Prostate gland (tissue), 2 donors: ENCODE results near the gene TBX3. TPM values are rescaled to one million over a fixed set of nuclear protein-coding genes. Genes with fewer than 3 reads are reported as not detected.

ENCODE experiments used
- DNase-seq: peaks from one replicate; pipeline ENCODE4 v3.0.0-alpha.2; 2019; ENCODE audit warnings: low spot score
- H3K27ac ChIP-seq, 2 donors: fragments of 200-600 bp; sonication (generic); 2 replicates each; pipeline ENCODE4 v1.5.1; 2017 to 2019
- H3K27me3 ChIP-seq: fragments of 200-600 bp; sonication (generic); replicated peaks from 2 replicates; pipeline ENCODE4 v1.5.1; 2019; ENCODE audit not compliant: insufficient read depth
- H3K36me3 ChIP-seq, 2 donors: fragments of 200-600 bp; sonication (generic); 1 replicate in 1 of 2; 2 replicates in 1 of 2; pipeline versions ENCODE4 v1.5.1 to v1.8.1; 2017 to 2019
- H3K4me1 ChIP-seq: fragments of 200-600 bp; sonication (generic); replicated peaks from 2 replicates; pipeline ENCODE4 v1.5.1; 2019
- H3K4me3 ChIP-seq, 2 donors: fragments of 200-600 bp; sonication (generic); 2 replicates each; pipeline ENCODE4 v1.5.1; 2017 to 2019
- H3K9me3 ChIP-seq: fragments of 200-600 bp; sonication (generic); 2 replicates; pipeline ENCODE4 v1.5.1; 2017
- POLR2A ChIP-seq: fragments of 450-650 bp; IDR thresholded peaks from one replicate; pipeline ENCODE4 v1.6.1; 2016; ENCODE audit warnings: antibody characterized with exemption, mild to moderate bottlenecking
- POLR2AphosphoS5 ChIP-seq: sonication (generic); formaldehyde crosslinking; IDR thresholded peaks from one replicate; pipeline ENCODE4 v1.6.1; 2017; ENCODE audit warnings: antibody characterized with exemption
- WGBS: methylation state at CpG from one replicate; pipeline ENCODE4 v1.1.5; 2018; 5-methylcytosine and 5-hydroxymethylcytosine counted together
- intact Hi-C: fragments of 100-400 bp; cut with DNase I; formaldehyde crosslinking; loops from one replicate; pipeline ENCODE4 v1.14.2; 2022
- total RNA-seq, 2 donors: library from RNA; depleted of rRNA; stranded (reverse); fragments of >200 nt; gene quantifications; one replicate each; pipeline ENCODE4 v1.1.0, GENCODE V29; 2016
- TF ChIP-seq, protein P1 (sequence below), 4 experiments: fragments of 200-600 bp in 2 of 4; fragments of 450-650 bp in 2 of 4; sonication (generic) in 2 of 4; IDR thresholded peaks; 1 replicate in 3 of 4; 2 replicates in 1 of 4; pipeline ENCODE4 v1.5.1; 2016 to 2019; ENCODE audit warnings: antibody characterized with exemption in 4 of 4, mild to moderate bottlenecking in 2 of 4, moderate library complexity in 2 of 4

The TBX3 gene
- total RNA-seq, 2 donors from 2014 or later = 155 to 259 TPM

DNA sequence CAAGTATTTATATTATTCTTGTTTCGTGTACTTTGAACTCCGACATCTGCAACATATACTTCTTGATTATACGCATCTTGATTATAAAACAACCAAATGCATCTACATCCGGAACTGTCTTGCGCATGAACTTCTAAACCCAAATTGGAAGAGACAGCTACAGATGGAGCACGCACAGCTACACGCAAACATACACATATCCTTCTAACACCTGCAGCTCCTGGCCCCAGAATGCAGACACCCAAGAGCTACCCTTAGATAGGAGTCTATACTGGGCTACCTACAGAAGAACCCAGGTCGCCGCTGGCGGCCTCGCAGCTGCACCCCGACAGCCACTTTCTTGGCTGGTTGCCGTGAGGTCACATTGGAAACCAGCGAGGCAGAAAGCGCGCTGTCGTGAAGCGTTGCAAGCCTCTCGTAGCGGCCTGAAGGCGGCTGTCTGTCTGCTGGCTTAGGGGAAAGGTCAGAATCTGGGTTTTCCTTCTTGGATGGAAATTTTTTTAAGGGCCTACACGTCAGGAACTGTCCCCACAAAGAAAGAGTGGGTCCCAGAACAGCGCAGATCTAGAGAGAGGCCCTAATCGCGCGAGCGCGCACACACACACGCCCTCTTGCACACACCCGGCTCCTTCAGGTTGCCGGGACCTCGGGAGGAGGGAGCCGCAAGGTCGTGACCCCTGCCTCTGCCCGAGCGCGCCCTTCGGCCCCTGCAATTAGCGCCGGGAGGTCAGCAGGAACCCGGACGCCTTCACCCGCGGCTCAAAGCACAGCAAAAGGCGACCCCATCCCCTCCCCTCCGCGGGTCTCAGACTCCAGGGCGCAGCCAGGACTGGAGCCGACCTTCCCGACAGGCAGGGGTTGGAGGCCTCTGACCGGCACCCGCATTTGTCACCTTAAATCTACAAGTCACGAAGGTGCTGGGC is 17.0 kb downstream of the TBX3 start:
- Histone ChIP-seq H3K4me3 (peak overlapping the region; percentile 31 to 94), H3K4me1 (no peaks in the 10 kb centered on the region), H3K36me3 (no peaks in the 10 kb centered on the region), H3K27ac (peak overlapping the region; percentile 88 to 98), H3K9me3 (no peaks in the 10 kb centered on the region), H3K27me3 (no peaks in the 10 kb centered on the region)
- no peak for DNase-seq
- intact Hi-C loops = loop anchor here (2.0 to 10.0 kb wide), 3 partner anchors 505 to 1088 kb away; no protein-coding TSS in a partner anchor
- TF ChIP-seq POLR2A = no peak
- TF ChIP-seq, protein P1, sequence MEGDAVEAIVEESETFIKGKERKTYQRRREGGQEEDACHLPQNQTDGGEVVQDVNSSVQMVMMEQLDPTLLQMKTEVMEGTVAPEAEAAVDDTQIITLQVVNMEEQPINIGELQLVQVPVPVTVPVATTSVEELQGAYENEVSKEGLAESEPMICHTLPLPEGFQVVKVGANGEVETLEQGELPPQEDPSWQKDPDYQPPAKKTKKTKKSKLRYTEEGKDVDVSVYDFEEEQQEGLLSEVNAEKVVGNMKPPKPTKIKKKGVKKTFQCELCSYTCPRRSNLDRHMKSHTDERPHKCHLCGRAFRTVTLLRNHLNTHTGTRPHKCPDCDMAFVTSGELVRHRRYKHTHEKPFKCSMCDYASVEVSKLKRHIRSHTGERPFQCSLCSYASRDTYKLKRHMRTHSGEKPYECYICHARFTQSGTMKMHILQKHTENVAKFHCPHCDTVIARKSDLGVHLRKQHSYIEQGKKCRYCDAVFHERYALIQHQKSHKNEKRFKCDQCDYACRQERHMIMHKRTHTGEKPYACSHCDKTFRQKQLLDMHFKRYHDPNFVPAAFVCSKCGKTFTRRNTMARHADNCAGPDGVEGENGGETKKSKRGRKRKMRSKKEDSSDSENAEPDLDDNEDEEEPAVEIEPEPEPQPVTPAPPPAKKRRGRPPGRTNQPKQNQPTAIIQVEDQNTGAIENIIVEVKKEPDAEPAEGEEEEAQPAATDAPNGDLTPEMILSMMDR (IDR thresholded peaks at IDR 0.05) = peak in 1 of 4 experiments; percentile 12
- peak; percentile 13 for TF ChIP-seq POLR2AphosphoS5
- WGBS = 33% methylated on average over 47 of the region's 53 CpGs

DNA sequence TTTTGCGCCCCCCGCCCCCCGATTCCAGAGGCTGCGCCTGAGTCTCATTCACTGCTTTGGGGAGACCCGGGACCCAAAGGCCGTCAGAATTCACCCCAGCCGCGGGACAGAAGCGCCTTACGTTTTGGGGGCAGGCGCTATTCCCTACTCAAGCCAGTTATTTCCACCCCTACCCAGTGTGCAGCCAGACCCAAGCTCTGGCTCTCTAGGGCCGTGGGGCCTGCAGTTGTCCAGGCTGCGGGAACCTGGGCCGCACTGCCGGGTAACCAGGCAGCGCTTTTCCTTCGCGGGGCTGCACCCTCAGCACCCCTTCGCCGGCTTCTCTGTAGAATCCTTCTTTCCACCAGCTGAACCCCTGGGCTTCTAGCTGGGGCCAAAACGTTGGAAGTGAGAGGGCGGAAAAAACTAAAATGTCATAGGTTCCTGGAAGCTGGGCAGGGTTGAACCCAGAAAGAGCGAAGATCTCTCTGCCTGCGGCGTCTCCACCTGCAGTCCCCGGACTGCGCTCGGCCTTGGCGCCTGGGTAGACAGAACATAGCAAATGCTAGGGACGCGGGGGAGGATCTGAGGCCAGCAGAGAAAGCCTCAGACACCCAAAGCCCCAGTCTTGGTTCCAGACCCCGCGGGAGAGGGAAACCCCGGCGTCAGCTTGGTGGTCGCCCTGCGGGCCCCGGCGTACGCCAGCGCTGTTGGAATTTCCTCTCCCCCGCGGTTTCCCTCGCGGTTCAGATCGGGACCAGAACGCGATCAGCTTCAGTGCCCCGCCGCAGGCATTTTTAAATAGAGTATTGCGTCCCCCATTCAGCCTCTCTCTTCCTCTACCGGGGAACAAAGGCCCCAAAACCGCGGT is 18.3 kb downstream of the TBX3 start:
- Histone ChIP-seq H3K36me3 (no peaks in the 10 kb centered on the region), H3K4me3 (peak overlapping the region; percentile 21 to 94), H3K4me1 (no peaks in the 10 kb centered on the region), H3K27me3 (no peaks in the 10 kb centered on the region), H3K9me3 (no peaks in the 10 kb centered on the region), H3K27ac (peak overlapping the region; percentile 88 to 98)
- no peak for DNase-seq
- intact Hi-C loops = loop anchor here (2.0 to 10.0 kb wide), 4 partner anchors 507 to 1251 kb away; no protein-coding TSS in a partner anchor
- WGBS = 29% methylated on average over 54 of the region's 54 CpGs
- TF ChIP-seq POLR2AphosphoS5 = no peak
- TF ChIP-seq, protein P1 (IDR thresholded peaks at IDR 0.05) = no peak
- TF ChIP-seq POLR2A = peak; percentile 3

DNA sequence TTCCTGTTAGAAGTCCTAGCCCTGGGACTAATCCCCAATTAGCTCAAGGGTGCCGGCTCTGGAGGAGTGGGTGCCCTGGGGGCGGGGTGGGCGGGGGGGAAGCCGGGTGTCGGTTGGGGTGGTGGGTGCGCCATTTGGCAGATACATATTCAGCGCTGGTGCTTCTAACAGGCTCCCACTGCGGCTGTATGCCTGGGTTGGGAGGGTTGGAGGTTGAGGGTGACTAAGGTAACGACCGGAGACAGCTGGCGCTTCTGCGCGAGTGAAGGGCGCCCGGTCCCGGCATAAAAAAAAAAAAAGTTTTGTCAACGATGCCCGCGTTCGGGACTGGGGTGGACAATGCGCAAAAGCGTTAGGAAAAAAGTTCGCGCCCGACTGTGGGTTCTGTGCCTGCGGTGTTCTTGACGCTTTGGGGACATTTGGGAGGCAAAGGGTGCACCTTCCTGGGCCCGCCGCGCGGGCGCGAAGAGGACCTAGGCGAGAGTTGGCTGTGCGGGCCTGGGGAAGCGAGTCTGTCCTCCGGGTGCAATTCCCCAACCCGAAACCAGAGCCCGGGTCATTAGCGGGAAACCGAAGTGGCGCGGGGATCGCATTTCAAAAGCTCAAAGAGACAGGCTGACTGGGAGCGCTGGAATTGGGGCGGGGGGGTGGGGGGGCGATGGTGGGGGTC is 19.2 kb downstream of the TBX3 start:
- no peak for TF ChIP-seq POLR2AphosphoS5
- TF ChIP-seq, protein P1 (IDR thresholded peaks at IDR 0.05) = peak in 2 of 4 experiments; percentile 24 to 34
- DNase-seq = peak; percentile 43
- Histone ChIP-seq H3K27ac (peak overlapping the region; percentile 88 to 98), H3K4me3 (peak overlapping the region; percentile 21 to 94), H3K36me3 (no peaks in the 10 kb centered on the region), H3K27me3 (no peaks in the 10 kb centered on the region), H3K9me3 (no peaks in the 10 kb centered on the region), H3K4me1 (no peaks in the 10 kb centered on the region)
- intact Hi-C loops = loop anchor here (2.0 to 10.0 kb wide), 4 partner anchors 37 to 1252 kb away; no protein-coding TSS in a partner anchor
- 17% methylated on average over 46 of the region's 47 CpGs for WGBS

DNA sequence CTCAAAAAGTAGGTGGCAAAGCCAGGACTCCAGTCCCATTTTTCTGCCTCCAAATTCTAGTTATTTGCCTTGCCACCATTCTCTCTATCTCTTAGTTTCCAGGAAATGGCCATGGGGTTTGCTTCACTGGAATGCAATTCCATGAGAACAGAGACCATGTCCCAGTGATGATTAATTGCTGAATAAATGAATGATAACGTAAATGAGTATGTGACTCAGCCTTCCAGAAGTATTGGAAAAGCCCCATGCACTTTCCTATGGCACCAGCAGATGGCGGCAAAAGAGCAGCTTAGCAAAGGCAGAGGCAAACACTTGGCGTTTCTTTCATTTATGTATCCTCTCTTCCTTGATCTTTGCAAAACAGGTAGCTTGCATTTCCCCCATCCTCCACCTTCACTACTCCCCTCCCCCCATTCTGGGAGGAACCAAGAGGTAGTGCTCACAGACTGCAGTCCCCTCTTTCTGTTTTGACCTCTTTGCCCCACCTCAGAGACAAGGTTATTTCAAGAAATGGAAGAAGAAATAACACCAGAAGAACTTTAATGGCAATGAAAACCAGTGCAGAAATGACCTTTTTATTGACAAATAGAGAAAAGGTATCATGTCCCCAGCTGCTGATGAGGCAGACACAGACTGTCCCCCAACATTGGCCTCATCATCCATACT is 21.3 kb downstream of the TBX3 start:
- Histone ChIP-seq H3K4me1 (no peaks in the 10 kb centered on the region), H3K4me3 (no peak overlapping the region), H3K9me3 (no peaks in the 10 kb centered on the region), H3K27ac (peak overlapping the region; percentile 88 to 98), H3K27me3 (no peaks in the 10 kb centered on the region), H3K36me3 (no peaks in the 10 kb centered on the region)
- 1% methylated on average over 3 of the region's 3 CpGs for WGBS
- DNase-seq = peak; percentile 96
- intact Hi-C loops = loop anchor here (5.0 to 10.0 kb wide), 2 partner anchors 35 to 972 kb away; no protein-coding TSS in a partner anchor
- TF ChIP-seq, protein P1 (IDR thresholded peaks at IDR 0.05) = peak; percentile 90 to 99 (median 95)
- no peak for TF ChIP-seq POLR2A
- TF ChIP-seq POLR2AphosphoS5 = peak; percentile 90
